BLaER1 treated with 17β-estradiol and CSF1 and Interleukin-3, amounts not matched to agents 10 nM and 100 nM (cell line): ENCODE results near the gene ATG2A.

Source experiments
- H3K27ac ChIP-seq, 11 experiments: shearing (Covaris generic); formaldehyde crosslinking; 2 replicates each; pipeline ENCODE4 v1.8.1; 2022
- H3K27me3 ChIP-seq, 11 experiments: shearing (Covaris generic); formaldehyde crosslinking; 2 replicates each; pipeline ENCODE4 v1.8.1; 2022
- H3K36me3 ChIP-seq, 11 experiments: shearing (Covaris generic); formaldehyde crosslinking; 2 replicates each; pipeline ENCODE4 v1.8.1; 2022
- H3K4me1 ChIP-seq, 10 experiments: shearing (Covaris generic); formaldehyde crosslinking; 2 replicates each; pipeline ENCODE4 v1.8.1; 2022
- H3K4me2 ChIP-seq, 11 experiments: shearing (Covaris generic); formaldehyde crosslinking; 2 replicates each; pipeline ENCODE4 v1.8.1; 2022
- H3K4me3 ChIP-seq, 10 experiments: shearing (Covaris generic); formaldehyde crosslinking; 2 replicates each; pipeline ENCODE4 v1.8.1; 2022
- H3K9ac ChIP-seq, 11 experiments: shearing (Covaris generic); formaldehyde crosslinking; 2 replicates each; pipeline ENCODE4 v1.8.1; 2022
- H3K9me3 ChIP-seq, 11 experiments: shearing (Covaris generic); formaldehyde crosslinking; replicated peaks in 1 of 11; 2 replicates each; pipeline ENCODE4 v1.8.1; 2022
- H4K20me1 ChIP-seq, 11 experiments: shearing (Covaris generic); formaldehyde crosslinking; 2 replicates each; pipeline ENCODE4 v1.8.1; 2022
- Cebpa-rat ChIP-seq, 11 experiments: shearing (Covaris generic); IDR thresholded peaks; 2 replicates each; pipeline ENCODE4 v1.8.1; 2022

ATG2A gene

GRCh38 chr11:64903291-64903833 is 13.6 kb downstream of the ATG2A start:
- no peaks in the 10 kb centered on the region for H3K27me3 ChIP-seq
- no peak overlapping the region for H3K9ac ChIP-seq
- H3K9me3 ChIP-seq, result no peaks in the 10 kb centered on the region

GRCh38 chr11:64902102-64902900 is 14.7 kb downstream of the ATG2A start:
- H3K4me2 ChIP-seq, result no peak overlapping the region
- no peak overlapping the region for H3K4me3 ChIP-seq
- H3K9ac ChIP-seq, result no peak overlapping the region
- H3K9me3 ChIP-seq, result no peaks in the 10 kb centered on the region
- peaks cover 0 to 15% (median 0%) of the 10 kb centered on the region in 11 experiments; a peak in 3 of 22 replicates for H4K20me1 ChIP-seq
- TF ChIP-seq Cebpa-rat (IDR thresholded peaks at IDR 0.05), result no peak
- no peaks in the 10 kb centered on the region for H3K27me3 ChIP-seq
- peaks cover 0 to 10% (median 3%) of the 10 kb centered on the region in 10 experiments; a peak in 6 of 20 replicates for H3K4me1 ChIP-seq
- H3K36me3 ChIP-seq, result peaks cover 68 to 95% (median 84%) of the 10 kb centered on the region in 11 experiments
- H3K27ac ChIP-seq, result no peak overlapping the region

More at GRCh38 chr11:64903291-64903833, 13.6 kb downstream of the ATG2A start:
- H3K4me2 ChIP-seq, result no peak overlapping the region
- TF ChIP-seq Cebpa-rat (IDR thresholded peaks at IDR 0.05), result no peak
- H3K4me3 ChIP-seq, result no peak overlapping the region
- H3K36me3 ChIP-seq, result peaks cover 66 to 95% (median 84%) of the 10 kb centered on the region in 11 experiments
- no peaks in the 10 kb centered on the region for H3K4me1 ChIP-seq
- no peak overlapping the region for H3K27ac ChIP-seq
- peaks cover 0 to 15% (median 0%) of the 10 kb centered on the region in 11 experiments; a peak in 3 of 22 replicates for H4K20me1 ChIP-seq

GRCh38 chr11:64900774-64901173 is 16.2 kb downstream of the ATG2A start:
- peaks cover 0 to 15% (median 0%) of the 10 kb centered on the region in 11 experiments; a peak in 3 of 22 replicates for H4K20me1 ChIP-seq
- H3K9me3 ChIP-seq, result no peaks in the 10 kb centered on the region
- H3K4me1 ChIP-seq, result peaks cover 0 to 25% (median 10%) of the 10 kb centered on the region in 10 experiments; a peak in 7 of 20 replicates
- H3K4me3 ChIP-seq, result no peak overlapping the region
- no peaks in the 10 kb centered on the region for H3K27me3 ChIP-seq
- H3K4me2 ChIP-seq, result no peak overlapping the region
- no peak overlapping the region for H3K27ac ChIP-seq
- H3K36me3 ChIP-seq, result peaks cover 62 to 95% (median 83%) of the 10 kb centered on the region in 11 experiments
- TF ChIP-seq Cebpa-rat (IDR thresholded peaks at IDR 0.05), result no peak
- no peak overlapping the region; a peak in 1 of 22 replicates for H3K9ac ChIP-seq

- H3K9me3 ChIP-seq, result no peaks in the 10 kb centered on the region
- H3K4me2 ChIP-seq, result no peak overlapping the region
- no peak overlapping the region for H3K4me3 ChIP-seq
- H3K4me1 ChIP-seq, result peaks cover 0 to 26% (median 10%) of the 10 kb centered on the region in 10 experiments; a peak in 8 of 20 replicates
- no peak overlapping the region for H3K27ac ChIP-seq
- H3K9ac ChIP-seq, result no peak overlapping the region
- peaks cover 0 to 11% (median 0%) of the 10 kb centered on the region in 11 experiments; a peak in 4 of 22 replicates for H4K20me1 ChIP-seq
- H3K36me3 ChIP-seq, result peaks cover 57 to 95% (median 80%) of the 10 kb centered on the region in 11 experiments
- no peaks in the 10 kb centered on the region for H3K27me3 ChIP-seq
- no peak for TF ChIP-seq Cebpa-rat (IDR thresholded peaks at IDR 0.05)
These were observed 16.7 kb downstream of the ATG2A start for GRCh38 chr11:64900263-64900678.

- Histone ChIP-seq H3K9ac (no peak overlapping the region; a peak in 1 of 22 replicates), H3K4me1 (peaks cover 15 to 39% (median 23%) of the 10 kb centered on the region in 10 experiments), H4K20me1 (peaks cover 0 to 11% (median 0%) of the 10 kb centered on the region in 11 experiments; a peak in 4 of 22 replicates), H3K4me3 (no peak overlapping the region), H3K27me3 (no peaks in the 10 kb centered on the region), H3K27ac (no peak overlapping the region), H3K9me3 (no peaks in the 10 kb centered on the region), H3K36me3 (peaks cover 54 to 87% (median 69%) of the 10 kb centered on the region in 11 experiments), H3K4me2 (no peak overlapping the region)
- TF ChIP-seq Cebpa-rat (IDR thresholded peaks at IDR 0.05), result no peak
These were observed 18.5 kb downstream of the ATG2A start for GRCh38 chr11:64898541-64898940.

- Histone ChIP-seq H3K4me1 (peaks cover 19 to 44% (median 28%) of the 10 kb centered on the region in 10 experiments), H3K36me3 (peaks cover 50 to 82% (median 64%) of the 10 kb centered on the region in 11 experiments), H4K20me1 (peaks cover 0 to 11% (median 0%) of the 10 kb centered on the region in 11 experiments; a peak in 4 of 22 replicates), H3K4me3 (no peak overlapping the region), H3K9ac (no peak overlapping the region), H3K4me2 (no peak overlapping the region), H3K27ac (no peak overlapping the region), H3K27me3 (no peaks in the 10 kb centered on the region), H3K9me3 (no peaks in the 10 kb centered on the region)
- TF ChIP-seq Cebpa-rat (IDR thresholded peaks at IDR 0.05), result no peak
These were observed 18.9 kb downstream of the ATG2A start for GRCh38 chr11:64898076-64898445.

- Histone ChIP-seq H3K36me3 (peaks cover 47 to 79% (median 62%) of the 10 kb centered on the region in 11 experiments), H4K20me1 (peaks cover 0 to 11% (median 0%) of the 10 kb centered on the region in 11 experiments; a peak in 4 of 22 replicates), H3K4me3 (no peak overlapping the region), H3K27me3 (no peaks in the 10 kb centered on the region), H3K4me2 (peak overlapping the region in 2 of 11 experiments; percentile 20 to 35; a peak in 4 of 22 replicates), H3K9ac (peak overlapping the region in 2 of 11 experiments; percentile 3 to 13; a peak in 3 of 22 replicates), H3K9me3 (no peaks in the 10 kb centered on the region), H3K27ac (0 out of 22 replicates have a peak overlapping the region, but pooled peaks of 1 of the 11 experiments have one; percentile 25), H3K4me1 (peaks cover 25 to 49% (median 33%) of the 10 kb centered on the region in 10 experiments)
- no peak for TF ChIP-seq Cebpa-rat (IDR thresholded peaks at IDR 0.05)
These were observed 19.5 kb downstream of the ATG2A start for GRCh38 chr11:64897381-64898075.

GRCh38 chr11:64896448-64897022 is 20.5 kb downstream of the ATG2A start:
- Histone ChIP-seq H4K20me1 (peaks cover 0 to 11% (median 0%) of the 10 kb centered on the region in 11 experiments; a peak in 4 of 22 replicates), H3K27ac (peak overlapping the region in 1 of 11 experiments; percentile 25; a peak in 1 of 22 replicates), H3K36me3 (peaks cover 41 to 72% (median 55%) of the 10 kb centered on the region in 11 experiments), H3K27me3 (no peaks in the 10 kb centered on the region), H3K9me3 (no peaks in the 10 kb centered on the region), H3K4me1 (peaks cover 28 to 59% (median 43%) of the 10 kb centered on the region in 10 experiments), H3K4me3 (no peak overlapping the region), H3K9ac (no peak overlapping the region; a peak in 2 of 22 replicates), H3K4me2 (peak overlapping the region in 2 of 11 experiments; percentile 20 to 35; a peak in 4 of 22 replicates)
- no peak for TF ChIP-seq Cebpa-rat (IDR thresholded peaks at IDR 0.05)
